ENCODE results near the gene PRKAR1B.
A peak's percentile ranks its signal among the peaks of the same experiment; 100 is the strongest.

Gene PRKAR1B

DNA sequence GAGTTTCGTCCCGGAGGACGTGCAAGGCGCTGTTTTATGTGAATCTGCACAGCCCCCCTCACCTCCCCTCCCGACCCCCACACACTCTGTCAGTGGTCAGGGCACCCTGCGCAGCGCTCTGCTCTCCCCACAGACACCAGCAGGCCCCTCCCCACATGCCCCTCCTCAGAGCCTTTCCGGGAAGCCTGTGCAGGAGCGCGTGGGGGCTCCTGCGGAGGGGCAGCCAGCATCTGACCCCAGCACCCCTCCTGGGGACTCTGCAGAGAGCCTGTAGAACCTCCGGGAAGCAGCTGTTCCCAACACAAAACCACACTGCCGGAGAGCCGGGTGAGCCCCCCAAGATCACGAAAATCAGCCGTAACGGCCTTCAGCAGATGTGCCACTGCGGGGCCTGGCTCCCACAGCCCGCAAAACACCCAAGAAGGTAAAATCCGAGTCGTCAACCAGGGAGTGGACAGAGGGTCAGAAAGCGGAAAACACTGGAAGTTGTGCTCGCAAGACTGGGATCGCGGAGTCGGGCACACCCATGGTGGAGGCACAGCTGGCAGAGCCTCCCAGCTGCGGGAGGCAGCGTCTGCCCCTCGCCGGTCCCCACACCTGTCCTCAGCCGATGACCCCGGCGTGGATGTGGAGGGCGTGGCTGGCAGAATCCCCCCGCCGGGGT is 153.7 kb downstream of the PRKAR1B start:
- peaks cover 23% of the 10 kb centered on the region for H3K36me3 ChIP-seq (ENCODE audit: insufficient read depth, insufficient read length, low read length)
- peaks cover 21% of the 10 kb centered on the region for H3K4me1 ChIP-seq (ENCODE audit: insufficient read depth, insufficient read length)
- H3K27me3 ChIP-seq (ENCODE audit: insufficient read depth, insufficient read length): no peaks in the 10 kb centered on the region
- peak overlapping the region; percentile 24 for H3K9ac ChIP-seq (ENCODE audit: insufficient read length, low read depth)
- DNase-seq (ENCODE audit: low read depth, low spot score): no peak
- no peaks in the 10 kb centered on the region; the same call in 1 of the 2 replicates for H3K9me3 ChIP-seq (ENCODE audit: insufficient read depth, low read length)
- TF ChIP-seq SUZ12 (IDR thresholded peaks at IDR 0.05; ENCODE audit: extremely low read depth, insufficient read depth, insufficient read length) (no peak), YY1 (IDR thresholded peaks at IDR 0.05; ENCODE audit: insufficient read depth, insufficient read length) (no peak), ZNF274 (IDR thresholded peaks at IDR 0.05; ENCODE audit: low read depth, low read length) (no peak)
- H3K4me3 ChIP-seq (ENCODE audit: insufficient read length, low read depth): no peak overlapping the region

DNA sequence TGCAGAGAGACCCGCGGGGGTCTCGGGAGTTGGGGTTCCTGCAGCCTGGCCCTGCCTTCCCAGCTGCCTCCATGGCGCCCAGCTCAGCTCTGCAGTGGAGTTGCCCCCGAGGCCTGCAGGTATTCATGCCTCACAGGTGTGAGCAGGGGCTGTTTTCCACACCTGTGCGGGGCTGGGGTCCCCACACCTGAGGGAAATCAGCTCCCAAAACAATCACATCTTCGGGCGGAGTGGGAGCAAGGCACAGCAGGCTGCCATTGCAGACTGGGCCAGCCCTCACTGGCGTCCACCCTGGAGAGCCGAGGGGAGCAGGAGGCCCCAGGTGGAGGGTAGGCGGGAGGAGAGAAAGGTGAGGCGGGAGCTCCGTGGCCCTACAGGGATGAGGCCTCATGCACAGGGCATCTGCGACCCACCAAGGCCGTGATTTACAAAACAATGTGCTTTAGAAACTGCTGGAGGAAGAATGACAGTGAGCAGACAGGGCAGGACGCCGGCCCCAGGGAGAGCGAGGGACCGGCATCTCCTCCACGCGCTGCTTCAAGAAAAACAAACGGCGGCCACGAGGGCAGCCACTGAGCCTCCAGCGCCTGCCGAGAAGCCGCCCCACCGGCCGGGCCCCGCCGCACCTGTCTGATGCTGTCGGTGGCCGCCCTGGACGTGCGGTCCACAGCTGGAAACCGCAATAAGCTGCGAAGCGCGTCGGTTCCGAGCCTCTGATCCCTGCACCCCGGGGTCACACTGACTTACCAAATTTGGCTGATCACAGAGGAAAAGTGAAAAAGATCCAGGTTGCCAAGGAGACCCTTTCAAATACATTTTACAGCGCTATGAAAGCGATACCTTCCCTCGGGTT is 154.4 kb downstream of the PRKAR1B start:
- Histone ChIP-seq H3K9ac (ENCODE audit: insufficient read length, low read depth) (peak overlapping the region; percentile 27), H3K36me3 (ENCODE audit: insufficient read depth, insufficient read length, low read length) (peaks cover 17% of the 10 kb centered on the region), H3K27me3 (ENCODE audit: insufficient read depth, insufficient read length) (no peaks in the 10 kb centered on the region), H3K9me3 (ENCODE audit: insufficient read depth, low read length) (no peaks in the 10 kb centered on the region; the same call in 1 of the 2 replicates), H3K4me1 (ENCODE audit: insufficient read depth, insufficient read length) (peaks cover 23% of the 10 kb centered on the region), H3K4me3 (ENCODE audit: insufficient read length, low read depth) (no peak overlapping the region)
- DNase-seq (ENCODE audit: low read depth, low spot score): peak; percentile 70
- TF ChIP-seq ZNF274 (IDR thresholded peaks at IDR 0.05; ENCODE audit: low read depth, low read length) (no peak), SUZ12 (IDR thresholded peaks at IDR 0.05; ENCODE audit: extremely low read depth, insufficient read depth, insufficient read length) (no peak), YY1 (IDR thresholded peaks at IDR 0.05; ENCODE audit: insufficient read depth, insufficient read length) (no peak)

DNA sequence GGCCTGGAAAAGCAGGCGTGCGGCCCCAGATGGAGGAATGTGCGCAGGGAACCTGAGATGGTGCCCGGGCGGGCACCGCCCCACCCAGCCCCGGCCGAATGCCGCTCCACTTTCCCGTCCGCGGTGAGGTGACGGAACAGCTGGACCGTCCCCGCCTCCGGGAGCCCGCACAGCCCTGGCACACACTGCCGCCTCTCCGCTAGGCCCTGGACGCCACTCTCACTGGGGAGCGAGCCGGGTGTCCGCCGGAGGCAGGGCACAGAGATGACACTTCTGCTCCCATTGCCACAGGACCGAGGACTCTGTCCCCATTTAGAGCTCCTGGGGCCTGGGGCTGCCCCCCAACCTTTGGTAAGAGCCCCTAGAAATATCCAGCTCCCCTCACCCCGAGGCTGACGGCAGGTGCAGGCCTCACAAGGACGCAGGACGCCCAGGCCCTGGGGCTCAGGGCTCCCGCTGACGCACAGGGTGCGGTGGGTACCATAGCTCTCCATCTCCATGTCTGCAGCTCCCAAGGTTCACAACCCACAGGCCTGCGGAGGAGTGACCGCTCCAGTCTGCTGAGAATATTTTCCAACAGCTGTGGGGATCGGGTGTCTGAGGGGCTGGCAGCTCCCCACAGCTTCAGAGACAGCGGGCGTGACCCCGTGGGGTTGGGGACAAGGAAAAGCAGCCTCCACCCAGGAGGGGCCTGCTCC is 155.2 kb downstream of the PRKAR1B start:
- Histone ChIP-seq H3K36me3 (ENCODE audit: insufficient read depth, insufficient read length, low read length) (peaks cover 10% of the 10 kb centered on the region), H3K4me1 (ENCODE audit: insufficient read depth, insufficient read length) (peaks cover 23% of the 10 kb centered on the region), H3K9ac (ENCODE audit: insufficient read length, low read depth) (peak overlapping the region; percentile 27), H3K27me3 (ENCODE audit: insufficient read depth, insufficient read length) (no peaks in the 10 kb centered on the region), H3K4me3 (ENCODE audit: insufficient read length, low read depth) (no peak overlapping the region), H3K9me3 (ENCODE audit: insufficient read depth, low read length) (no peaks in the 10 kb centered on the region; the same call in 1 of the 2 replicates)
- DNase-seq (ENCODE audit: low read depth, low spot score): no peak
- TF ChIP-seq SUZ12 (IDR thresholded peaks at IDR 0.05; ENCODE audit: extremely low read depth, insufficient read depth, insufficient read length) (no peak), ZNF274 (IDR thresholded peaks at IDR 0.05; ENCODE audit: low read depth, low read length) (no peak), YY1 (IDR thresholded peaks at IDR 0.05; ENCODE audit: insufficient read depth, insufficient read length) (no peak)

DNA sequence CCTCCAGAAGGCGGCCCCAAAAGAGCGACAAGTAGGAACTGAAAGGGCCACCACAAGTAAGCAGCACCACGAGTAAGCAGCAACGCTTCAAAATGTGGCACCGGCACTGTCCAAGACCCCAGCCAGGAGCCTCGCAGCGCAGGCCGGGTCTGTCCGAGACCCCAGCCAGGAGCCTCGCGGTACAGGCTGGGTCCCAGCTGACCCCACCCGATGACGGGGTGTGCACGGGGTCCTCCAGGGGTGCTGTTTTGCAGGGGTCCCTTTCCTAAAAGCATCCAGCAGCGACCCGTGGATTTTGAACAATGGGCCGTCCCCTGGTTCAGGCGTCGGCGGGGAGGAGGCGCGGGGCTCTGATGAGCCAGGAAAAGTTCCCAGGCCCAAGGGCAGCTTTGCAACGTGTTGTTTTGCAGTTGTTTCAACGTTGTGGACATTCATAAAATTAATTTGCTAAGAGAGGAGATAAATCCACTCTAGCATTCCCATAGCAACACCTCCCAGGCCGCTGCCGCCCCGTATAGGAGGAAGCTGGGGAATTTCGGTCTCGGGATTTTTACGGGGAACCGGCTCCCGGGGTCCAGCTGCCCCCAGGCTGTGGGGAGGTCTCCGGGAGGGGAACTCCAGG is 155.9 kb downstream of the PRKAR1B start:
- Histone ChIP-seq H3K4me3 (ENCODE audit: insufficient read length, low read depth) (no peak overlapping the region), H3K36me3 (ENCODE audit: insufficient read depth, insufficient read length, low read length) (peaks cover 5% of the 10 kb centered on the region), H3K9me3 (ENCODE audit: insufficient read depth, low read length) (no peaks in the 10 kb centered on the region; the same call in 1 of the 2 replicates), H3K27me3 (ENCODE audit: insufficient read depth, insufficient read length) (no peaks in the 10 kb centered on the region), H3K9ac (ENCODE audit: insufficient read length, low read depth) (no peak overlapping the region), H3K4me1 (ENCODE audit: insufficient read depth, insufficient read length) (peaks cover 23% of the 10 kb centered on the region)
- TF ChIP-seq SUZ12 (IDR thresholded peaks at IDR 0.05; ENCODE audit: extremely low read depth, insufficient read depth, insufficient read length) (no peak), YY1 (IDR thresholded peaks at IDR 0.05; ENCODE audit: insufficient read depth, insufficient read length) (no peak), ZNF274 (IDR thresholded peaks at IDR 0.05; ENCODE audit: low read depth, low read length) (no peak)
- no peak for DNase-seq (ENCODE audit: low read depth, low spot score)

DNA sequence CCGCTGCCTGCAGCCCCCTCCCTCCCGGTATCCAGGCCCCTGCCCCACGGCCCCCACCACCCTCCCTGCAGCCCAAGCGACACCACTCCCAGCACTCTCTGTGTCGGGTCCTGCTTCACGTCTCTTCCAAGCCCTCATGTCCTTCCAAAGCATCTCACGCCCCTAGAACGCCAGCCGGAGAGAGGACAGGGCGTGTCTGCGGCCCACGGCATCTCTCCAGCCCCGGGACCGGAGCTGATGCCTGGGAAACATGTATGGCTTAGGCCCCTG is 156.3 kb downstream of the PRKAR1B start:
- H3K36me3 ChIP-seq (ENCODE audit: insufficient read depth, insufficient read length, low read length): no peaks in the 10 kb centered on the region
- no peaks in the 10 kb centered on the region for H3K27me3 ChIP-seq (ENCODE audit: insufficient read depth, insufficient read length)
- H3K4me3 ChIP-seq (ENCODE audit: insufficient read length, low read depth): no peak overlapping the region
- TF ChIP-seq YY1 (IDR thresholded peaks at IDR 0.05; ENCODE audit: insufficient read depth, insufficient read length) (no peak), SUZ12 (IDR thresholded peaks at IDR 0.05; ENCODE audit: extremely low read depth, insufficient read depth, insufficient read length) (no peak), ZNF274 (IDR thresholded peaks at IDR 0.05; ENCODE audit: low read depth, low read length) (no peak)
- no peak for DNase-seq (ENCODE audit: low read depth, low spot score)
- H3K9ac ChIP-seq (ENCODE audit: insufficient read length, low read depth): no peak overlapping the region
- peaks cover 23% of the 10 kb centered on the region for H3K4me1 ChIP-seq (ENCODE audit: insufficient read depth, insufficient read length)
- H3K9me3 ChIP-seq (ENCODE audit: insufficient read depth, low read length): no peaks in the 10 kb centered on the region; the same call in 1 of the 2 replicates

DNA sequence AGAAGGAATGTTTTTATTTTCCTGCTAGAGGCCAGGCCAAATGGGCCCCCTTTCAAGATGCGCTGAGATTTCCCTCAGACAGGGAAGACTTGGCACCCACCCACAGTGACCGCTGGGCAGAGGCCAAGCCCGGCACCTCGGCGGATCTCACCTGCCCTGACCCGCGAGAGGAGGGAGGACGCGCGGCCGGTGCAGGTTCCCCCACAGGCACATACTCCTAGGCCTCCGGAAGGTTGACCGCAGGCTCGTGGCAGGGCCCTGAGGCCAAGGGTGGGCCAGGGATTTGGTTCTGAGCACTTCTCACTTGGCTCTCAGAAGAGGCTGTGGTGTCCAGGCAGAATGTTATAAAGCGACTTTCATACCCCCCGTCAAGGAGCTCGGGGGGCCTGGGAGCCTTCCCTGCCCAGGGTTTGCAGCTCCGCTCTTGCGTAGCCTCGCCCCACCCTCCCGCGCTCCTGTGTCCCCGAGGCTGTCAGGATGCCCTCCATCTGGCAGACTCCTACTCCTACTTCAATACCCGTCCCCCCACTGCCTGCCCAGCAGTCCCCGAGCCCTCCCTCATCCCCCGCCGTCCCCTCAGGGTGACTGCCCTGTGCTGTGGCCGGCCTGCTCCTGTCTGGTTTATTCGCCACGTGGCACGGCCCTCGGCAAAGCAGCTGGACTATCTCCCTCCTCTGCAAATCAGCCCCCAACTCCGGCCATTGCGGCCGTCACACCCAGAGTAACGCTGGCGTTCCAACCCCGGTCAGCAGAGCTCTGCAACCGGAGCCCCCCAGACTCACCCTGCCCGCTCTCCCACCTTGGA is 156.9 kb downstream of the PRKAR1B start:
- no peak overlapping the region for H3K9ac ChIP-seq (ENCODE audit: insufficient read length, low read depth)
- H3K36me3 ChIP-seq (ENCODE audit: insufficient read depth, insufficient read length, low read length): peaks cover 2% of the 10 kb centered on the region
- DNase-seq (ENCODE audit: low read depth, low spot score): no peak
- no peaks in the 10 kb centered on the region for H3K27me3 ChIP-seq (ENCODE audit: insufficient read depth, insufficient read length)
- TF ChIP-seq YY1 (IDR thresholded peaks at IDR 0.05; ENCODE audit: insufficient read depth, insufficient read length) (no peak), ZNF274 (IDR thresholded peaks at IDR 0.05; ENCODE audit: low read depth, low read length) (no peak), SUZ12 (IDR thresholded peaks at IDR 0.05; ENCODE audit: extremely low read depth, insufficient read depth, insufficient read length) (no peak)
- H3K4me3 ChIP-seq (ENCODE audit: insufficient read length, low read depth): no peak overlapping the region
- no peaks in the 10 kb centered on the region; the same call in 1 of the 2 replicates for H3K9me3 ChIP-seq (ENCODE audit: insufficient read depth, low read length)
- H3K4me1 ChIP-seq (ENCODE audit: insufficient read depth, insufficient read length): peaks cover 23% of the 10 kb centered on the region

All from NT2/D1 (cell line).